HEK293T (cell line): ENCODE results near the gene ISCU.

ENCODE experiments used
- CTCF ChIA-PET: fragments of 350-600 bp; formaldehyde crosslinking; extraction: SDS; loops from one replicate; lab custom pipeline; 2021; ENCODE audit warnings: antibody characterized with exemption, inconsistent platforms; lab: Yijun Ruan, JAX
- POLR2A ChIA-PET: fragments of 350-600 bp; formaldehyde crosslinking; extraction: SDS; loops from one replicate; lab custom pipeline; 2020; ENCODE audit warnings: antibody characterized with exemption, inconsistent platforms; lab: Yijun Ruan, JAX
- DNase-seq: peaks from one replicate; pipeline ENCODE4 v3.0.0; 2012; ENCODE audit warnings: mixed read lengths; ENCODE audit errors: extremely low spot score
- ARNT ChIP-seq: fragments of 450-650 bp; IDR thresholded peaks from 2 replicates; pipeline ENCODE4 v1.6.1; 2017; ENCODE audit warnings: mild to moderate bottlenecking
- BHLHE40 ChIP-seq: fragments of 450-650 bp; IDR thresholded peaks from 2 replicates; pipeline ENCODE4 v1.6.1; 2016; ENCODE audit warnings: mild to moderate bottlenecking, moderate library complexity, borderline replicate concordance
- CTBP1 ChIP-seq: fragments of 450-650 bp; IDR thresholded peaks from 2 replicates; pipeline ENCODE4 v1.6.1; 2016; ENCODE audit warnings: borderline replicate concordance
- ELF4 ChIP-seq: fragments of 450-650 bp; IDR thresholded peaks from 2 replicates; pipeline ENCODE4 v1.6.1; 2017; ENCODE audit warnings: antibody characterized with exemption
- FOXA1 ChIP-seq: fragments of 450-650 bp; IDR thresholded peaks from 2 replicates; pipeline ENCODE4 v1.6.1; 2016; ENCODE audit warnings: mild to moderate bottlenecking
- FOXK2 ChIP-seq: fragments of 450-650 bp; IDR thresholded peaks from 2 replicates; pipeline ENCODE4 v1.6.1; 2016; ENCODE audit warnings: mild to moderate bottlenecking
- FOXM1 ChIP-seq: fragments of 450-650 bp; IDR thresholded peaks from 2 replicates; pipeline ENCODE4 v1.6.1; 2017; ENCODE audit warnings: mild to moderate bottlenecking, borderline replicate concordance
- HDGF ChIP-seq: fragments of 450-650 bp; IDR thresholded peaks from 2 replicates; pipeline ENCODE4 v1.6.1; 2017; ENCODE audit warnings: antibody characterized with exemption, borderline replicate concordance
- L3MBTL2 ChIP-seq: fragments of 450-650 bp; conservative IDR thresholded peaks from 2 replicates; pipeline ENCODE4 v1.6.1; 2016; ENCODE audit warnings: mild to moderate bottlenecking
- LEF1 ChIP-seq: fragments of 450-650 bp; IDR thresholded peaks from 2 replicates; pipeline ENCODE4 v1.6.1; 2017; ENCODE audit warnings: mild to moderate bottlenecking, borderline replicate concordance
- NFRKB ChIP-seq: fragments of 450-650 bp; IDR thresholded peaks from 2 replicates; pipeline ENCODE4 v1.6.1; 2016; ENCODE audit warnings: mild to moderate bottlenecking, moderate library complexity
- SP1 ChIP-seq: fragments of 450-650 bp; IDR thresholded peaks from 2 replicates; pipeline ENCODE4 v1.6.1; 2017
- SUZ12 ChIP-seq: fragments of 450-650 bp; IDR thresholded peaks from 2 replicates; pipeline ENCODE4 v1.6.1; 2016; ENCODE audit warnings: mild to moderate bottlenecking
- TARDBP ChIP-seq: fragments of 450-650 bp; IDR thresholded peaks from 2 replicates; pipeline ENCODE4 v1.6.1; 2016
- ZNF384 ChIP-seq: fragments of 450-650 bp; IDR thresholded peaks from 2 replicates; pipeline ENCODE4 v1.6.1; 2016
- TF ChIP-seq, protein P1 (sequence below): fragments of 450-650 bp; IDR thresholded peaks from 2 replicates; pipeline ENCODE4 v1.6.1; 2016

The ISCU gene

DNA sequence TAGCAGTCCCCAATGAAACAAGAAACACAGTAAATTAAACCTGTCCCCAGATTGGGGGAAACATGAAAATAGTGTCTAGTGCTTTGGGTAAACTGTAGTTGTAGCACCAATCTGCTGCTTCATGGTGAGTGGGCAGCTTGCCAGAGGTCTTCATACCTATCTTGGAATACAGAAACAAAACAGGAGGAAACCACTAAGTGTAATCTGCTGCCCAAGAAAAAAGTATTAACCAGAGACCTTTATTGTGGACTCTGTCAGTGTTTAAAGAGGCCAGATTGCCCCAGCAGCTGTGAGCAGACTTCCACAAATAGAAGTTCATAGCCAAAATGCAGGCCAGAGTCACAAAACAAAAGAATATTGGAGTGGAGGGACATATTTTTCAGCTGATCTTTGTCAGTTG is 2.3 kb downstream of the ISCU start:
- TF ChIP-seq SP1 (no peak), LEF1 (no peak), ZNF384 (no peak), CTBP1 (no peak), HDGF (no peak), SUZ12 (no peak), TARDBP (no peak), NFRKB (no peak), FOXA1 (no peak), L3MBTL2 (no peak), ARNT (no peak), ELF4 (no peak), FOXM1 (no peak), FOXK2 (no peak), BHLHE40 (no peak)
- TF ChIP-seq, protein P1, sequence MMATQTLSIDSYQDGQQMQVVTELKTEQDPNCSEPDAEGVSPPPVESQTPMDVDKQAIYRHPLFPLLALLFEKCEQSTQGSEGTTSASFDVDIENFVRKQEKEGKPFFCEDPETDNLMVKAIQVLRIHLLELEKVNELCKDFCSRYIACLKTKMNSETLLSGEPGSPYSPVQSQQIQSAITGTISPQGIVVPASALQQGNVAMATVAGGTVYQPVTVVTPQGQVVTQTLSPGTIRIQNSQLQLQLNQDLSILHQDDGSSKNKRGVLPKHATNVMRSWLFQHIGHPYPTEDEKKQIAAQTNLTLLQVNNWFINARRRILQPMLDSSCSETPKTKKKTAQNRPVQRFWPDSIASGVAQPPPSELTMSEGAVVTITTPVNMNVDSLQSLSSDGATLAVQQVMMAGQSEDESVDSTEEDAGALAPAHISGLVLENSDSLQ = no peak
- POLR2A ChIA-PET = no interaction called here
- CTCF ChIA-PET = interaction anchor here (0.6 to 1.7 kb wide), 2 partner anchors 52 to 54 kb away, joined by 3 to 4 read pairs; no protein-coding TSS in a partner anchor
- no peak for DNase-seq

DNA sequence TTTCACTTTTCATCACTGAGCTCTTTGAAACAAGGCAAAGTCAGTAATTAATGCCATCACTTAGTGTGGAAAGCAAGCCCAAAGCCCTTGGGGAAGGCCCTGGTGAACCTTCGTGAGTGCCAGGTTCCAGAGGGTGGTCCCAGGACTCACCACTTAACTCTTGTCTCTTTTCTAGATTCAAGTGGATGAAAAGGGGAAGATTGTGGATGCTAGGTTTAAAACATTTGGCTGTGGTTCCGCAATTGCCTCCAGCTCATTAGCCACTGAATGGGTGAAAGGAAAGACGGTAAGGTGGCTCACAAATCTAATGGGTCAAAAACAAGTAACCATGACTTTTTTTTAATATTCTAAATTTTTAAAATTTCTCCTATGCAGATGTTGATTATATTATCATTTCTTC is 2.8 kb downstream of the ISCU start:
- DNase-seq = no peak
- no peak for TF ChIP-seq ELF4
- no peak for TF ChIP-seq ZNF384
- TF ChIP-seq FOXA1 = no peak
- no peak for TF ChIP-seq NFRKB
- TF ChIP-seq SUZ12 = no peak
- TF ChIP-seq LEF1 = no peak
- TF ChIP-seq, protein P1 = no peak
- TF ChIP-seq FOXM1 = no peak
- TF ChIP-seq CTBP1 = no peak
- TF ChIP-seq BHLHE40 = no peak
- ChIA-PET CTCF (interaction anchor here (0.6 to 1.7 kb wide), 2 partner anchors 51 to 53 kb away, joined by 3 to 4 read pairs; no protein-coding TSS in a partner anchor), POLR2A (no interaction called here)

DNA sequence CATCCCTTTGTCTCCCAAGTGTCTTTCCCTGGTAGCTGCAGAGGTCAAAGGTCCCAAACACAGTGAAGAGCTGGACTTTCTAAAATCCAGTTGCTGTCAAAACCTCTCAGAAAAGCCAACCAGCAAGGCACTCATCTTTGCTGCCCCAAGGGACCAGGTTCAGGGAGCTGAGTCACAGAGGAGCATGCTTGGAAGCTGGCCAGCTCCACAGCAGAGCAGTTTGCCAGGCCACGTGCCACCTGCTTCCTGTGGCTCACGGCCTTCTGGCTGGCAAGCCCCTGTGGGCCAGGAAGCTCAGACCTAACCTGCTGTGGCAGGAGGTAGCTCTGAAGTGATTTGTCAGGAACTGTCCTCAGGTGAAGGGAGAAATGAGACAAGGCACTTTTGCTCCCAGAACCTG is 3.6 kb downstream of the ISCU start:
- no peak for DNase-seq
- no peak for TF ChIP-seq TARDBP
- no peak for TF ChIP-seq FOXA1
- TF ChIP-seq FOXM1 = no peak
- no peak for TF ChIP-seq SUZ12
- no peak for TF ChIP-seq L3MBTL2
- TF ChIP-seq, protein P1 = no peak
- TF ChIP-seq NFRKB = no peak
- TF ChIP-seq ZNF384 = no peak
- ChIA-PET POLR2A (no interaction called here), CTCF (interaction anchor here (1.7 kb wide), 1 partner anchor 52 kb away, joined by 4 read pairs; no protein-coding TSS in a partner anchor)

DNA sequence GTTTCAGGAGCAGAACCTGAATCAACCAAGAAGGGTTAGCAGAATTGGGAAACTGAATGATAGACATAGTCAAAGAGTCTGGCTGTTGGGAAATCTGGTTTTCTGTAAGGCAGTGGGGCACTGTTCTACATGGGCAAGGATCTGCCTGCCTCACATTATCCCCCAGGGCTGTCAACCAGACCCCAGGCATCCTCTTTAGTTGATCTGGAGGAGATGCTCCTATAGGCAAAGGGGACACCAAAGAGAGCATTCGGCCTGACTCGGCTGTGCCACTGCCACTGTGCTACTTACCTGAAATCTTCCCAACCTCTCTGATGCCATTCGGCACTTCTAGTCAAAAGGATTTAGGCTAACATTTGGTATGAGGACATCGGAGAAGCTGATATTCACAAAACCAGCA is 4.1 kb downstream of the ISCU start:
- TF ChIP-seq, protein P1 = no peak
- TF ChIP-seq HDGF (no peak), ELF4 (no peak), BHLHE40 (no peak), ARNT (no peak), ZNF384 (no peak), CTBP1 (no peak), SUZ12 (no peak), NFRKB (no peak), FOXK2 (no peak), SP1 (no peak), L3MBTL2 (no peak), TARDBP (no peak), LEF1 (no peak), FOXA1 (no peak), FOXM1 (no peak)
- no peak for DNase-seq
- ChIA-PET CTCF (interaction anchor here (1.7 kb wide), 1 partner anchor 52 kb away, joined by 4 read pairs; no protein-coding TSS in a partner anchor), POLR2A (no interaction called here)

DNA sequence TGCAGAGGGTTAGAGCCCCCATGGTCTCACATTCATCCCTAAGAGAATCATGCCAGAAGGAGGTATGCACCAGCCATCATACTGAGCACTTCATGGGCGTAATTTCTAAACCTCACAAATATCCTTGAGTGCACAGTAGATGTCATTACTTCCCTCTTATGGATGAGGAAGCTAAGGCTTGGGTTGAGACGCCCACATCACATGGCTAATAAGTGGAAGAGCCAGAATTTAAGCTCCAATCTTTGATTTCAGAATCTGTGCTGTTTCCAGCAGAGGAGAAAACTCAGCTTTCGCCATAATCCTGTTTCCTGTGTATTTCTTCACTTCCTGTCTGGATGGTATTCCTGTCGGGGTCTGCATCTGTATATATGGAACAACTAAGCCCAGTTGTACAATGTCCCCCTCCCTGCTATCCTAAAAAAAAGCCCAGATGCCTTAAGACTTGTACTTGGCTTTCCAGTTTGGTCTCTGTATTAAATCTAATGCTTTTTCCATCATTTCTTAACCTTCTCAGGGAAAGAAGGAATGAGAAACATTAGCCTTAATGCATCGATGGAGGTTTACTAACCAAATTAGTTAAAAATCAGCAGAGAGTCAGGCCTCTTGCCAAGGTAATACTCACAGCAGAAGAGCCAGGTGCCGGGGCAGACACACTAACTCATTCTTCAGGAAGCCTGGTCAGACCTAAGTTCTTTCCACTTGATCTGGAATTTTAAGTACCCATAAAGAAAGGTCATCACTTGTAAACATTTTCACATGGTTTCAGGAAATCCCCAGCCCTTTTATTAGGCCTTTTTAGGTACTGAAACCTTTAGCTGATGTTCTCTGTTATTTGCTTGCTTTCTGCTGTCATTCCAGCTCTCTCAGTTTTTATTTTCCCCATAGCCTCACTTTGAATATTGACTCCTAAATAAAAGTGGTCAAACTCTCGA is 5.3 kb downstream of the ISCU start:
- ChIA-PET POLR2A (interaction anchor here (1.5 kb wide), 1 partner anchor 8 kb away, joined by 3 read pairs; no protein-coding TSS in a partner anchor), CTCF (interaction anchor here (1.2 kb wide), 2 partner anchors 50 to 52 kb away, joined by 3 read pairs; no protein-coding TSS in a partner anchor)
- DNase-seq = no peak
- TF ChIP-seq ELF4 (no peak), FOXA1 (no peak), LEF1 (no peak)
- TF ChIP-seq, protein P1 = no peak
